DMS 273 (cell line): Measurements from ENCODE around the gene ETS1.
A peak's percentile ranks its signal among the peaks of the same experiment; 100 is the strongest.

Experiments
- DNase-seq: peaks from one replicate; lab custom pipeline; 2025; ENCODE audit not compliant: unreplicated experiment; lab: John Stamatoyannopoulos, UW

Gene ETS1

DNA sequence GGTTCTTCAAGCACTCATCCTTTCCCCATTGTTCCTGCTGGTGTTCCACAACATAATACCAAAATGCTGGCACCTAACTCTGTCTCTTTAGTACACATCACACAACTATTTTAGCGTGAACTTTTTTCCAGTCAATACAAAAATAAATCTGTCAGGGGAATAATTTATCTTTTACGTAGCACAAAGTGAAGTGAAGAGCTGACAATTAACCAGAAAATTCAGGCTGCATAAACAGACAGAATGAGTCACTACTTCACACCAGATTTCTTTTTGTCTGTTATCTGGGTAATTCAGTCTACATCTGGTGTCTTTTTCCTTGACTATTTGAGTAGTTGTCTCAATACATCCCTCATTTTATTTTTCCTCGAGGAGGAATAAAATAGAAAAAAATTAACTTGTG, 7.9 kb upstream of the ETS1 start:
- DNase-seq: no peak

DNA sequence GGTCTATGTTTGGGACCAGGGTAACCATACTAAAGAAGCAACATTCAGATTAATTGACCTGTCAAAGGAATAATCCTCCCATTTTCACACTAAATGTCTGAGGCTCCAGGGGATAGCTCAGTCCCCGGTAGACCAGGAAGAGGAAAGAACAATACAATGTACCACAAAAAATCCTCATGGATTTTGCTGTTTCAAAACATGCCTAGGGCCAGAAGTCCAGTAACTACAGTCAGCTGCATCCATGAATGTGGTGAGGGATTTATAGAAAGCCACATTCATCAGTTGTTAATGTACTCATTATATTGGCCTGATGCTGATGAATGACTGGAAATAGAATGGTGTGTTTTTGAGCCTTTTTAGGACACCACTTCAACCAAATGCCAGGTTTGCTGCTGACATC, 6.9 kb upstream of the ETS1 start:
- no peak for DNase-seq

DNA sequence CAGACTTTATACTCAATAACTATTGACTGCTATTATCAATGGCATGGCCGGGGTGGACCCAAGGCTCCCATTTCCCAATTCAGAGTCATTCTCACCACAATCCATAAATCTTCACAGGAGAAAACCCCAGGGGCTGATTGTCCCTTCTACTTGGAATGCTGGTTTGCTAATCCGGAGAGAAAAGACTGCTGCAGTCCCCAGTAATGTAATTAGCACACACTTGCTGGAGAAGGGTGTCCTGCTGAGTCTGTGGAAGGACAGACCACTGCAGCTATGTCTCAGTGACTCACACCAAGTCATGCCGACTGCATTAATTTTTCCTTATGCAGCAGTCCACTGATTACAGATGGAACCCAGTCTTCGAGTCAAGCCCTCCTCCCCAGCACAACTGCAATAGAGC, 5.9 kb upstream of the ETS1 start:
- no peak for DNase-seq

DNA sequence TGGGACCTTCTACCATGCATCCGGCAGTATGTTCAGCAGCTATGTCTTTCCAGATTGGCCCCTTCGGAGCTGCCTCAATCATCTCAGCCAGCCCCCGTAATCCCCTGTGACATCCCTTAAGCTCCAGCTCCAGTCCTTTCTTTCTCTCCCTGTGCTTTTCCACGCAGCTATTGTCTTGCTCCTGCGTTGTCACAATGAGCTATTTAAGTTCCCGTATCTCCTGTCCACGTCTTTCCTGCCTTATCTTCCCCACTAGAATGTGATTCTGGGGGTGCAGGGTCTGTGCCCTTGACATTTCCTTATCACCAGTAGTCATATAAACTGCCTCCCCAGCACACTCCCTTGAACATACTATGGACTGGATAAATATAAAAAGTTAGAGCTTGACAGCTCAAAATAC, 5.1 kb upstream of the ETS1 start:
- DNase-seq: no peak

DNA sequence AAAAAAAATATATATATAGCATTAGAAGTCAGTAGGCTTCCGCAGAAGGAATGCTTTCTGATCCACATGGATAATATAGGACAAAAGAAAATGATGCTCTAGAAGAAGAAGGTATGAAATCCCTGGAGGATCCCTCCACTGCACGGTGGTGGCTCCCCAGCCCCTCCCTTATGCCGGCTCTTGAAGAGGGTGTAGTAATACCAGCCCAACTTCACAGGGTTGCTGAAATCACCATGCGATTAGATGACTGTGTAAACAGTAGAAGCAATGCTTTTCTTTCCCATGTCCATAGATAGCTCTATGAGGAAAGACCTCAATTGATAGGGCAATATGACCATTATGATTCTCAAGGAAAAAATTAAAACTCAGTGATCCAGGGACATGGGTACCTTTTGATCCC, 3.2 kb upstream of the ETS1 start:
- no peak for DNase-seq

DNA sequence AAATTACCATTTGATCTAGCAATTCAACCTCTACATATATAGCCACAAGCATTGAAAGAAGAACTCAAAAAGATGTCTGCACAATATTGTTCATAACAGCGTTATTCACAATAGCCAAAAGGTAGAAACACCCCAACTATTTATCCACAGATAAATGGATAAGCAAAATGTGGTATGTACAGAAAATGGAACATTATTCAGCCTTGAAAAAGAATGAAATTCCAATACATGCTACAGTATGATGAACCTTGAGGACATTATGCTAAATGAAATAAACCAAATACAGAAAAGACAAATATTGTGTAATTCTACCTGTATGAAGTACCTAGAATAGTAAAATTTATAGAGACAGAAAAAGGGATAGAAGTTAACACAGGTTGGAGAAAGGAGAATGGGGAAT, 2.6 kb upstream of the ETS1 start:
- no peak for DNase-seq

DNA sequence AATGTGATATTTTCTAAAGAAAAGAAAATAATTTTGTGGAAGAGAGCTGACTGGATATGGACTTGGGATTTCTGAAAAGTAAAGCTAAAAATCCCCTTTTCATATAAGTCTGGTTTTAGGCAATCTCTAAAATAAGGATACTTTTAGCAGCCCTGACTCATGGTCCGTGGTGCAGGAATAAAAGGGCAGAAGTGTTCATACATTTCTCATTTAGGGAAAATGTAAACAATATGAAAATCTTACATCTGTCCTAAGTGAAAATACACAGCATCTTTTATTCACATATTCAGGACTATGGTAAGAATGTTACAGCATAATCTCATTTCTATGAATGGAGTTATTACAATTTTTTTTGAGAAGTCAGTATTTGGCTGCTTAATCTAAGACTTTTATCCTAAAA, 735 bp upstream of the ETS1 start:
- DNase-seq: no peak

DNA sequence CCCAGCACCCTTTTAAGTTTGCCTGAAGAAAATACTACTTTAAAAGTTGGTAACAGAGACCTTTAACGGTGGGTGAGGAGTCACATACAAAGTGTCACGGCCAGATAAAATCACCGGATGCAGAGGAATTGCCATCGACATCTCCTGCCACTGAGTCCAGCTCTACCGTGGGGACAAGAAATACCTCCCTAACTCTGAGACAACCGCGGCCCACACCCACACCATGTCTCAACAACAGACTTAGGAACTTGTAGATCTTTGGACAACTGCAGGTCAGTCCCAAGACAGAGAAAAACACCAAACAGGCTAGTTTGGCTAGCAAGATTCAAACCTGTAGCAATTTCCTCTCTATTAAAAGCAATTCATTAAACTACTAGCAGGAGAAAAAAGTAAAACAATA, 669 bp downstream of the ETS1 start:
- DNase-seq: no peak

DNA sequence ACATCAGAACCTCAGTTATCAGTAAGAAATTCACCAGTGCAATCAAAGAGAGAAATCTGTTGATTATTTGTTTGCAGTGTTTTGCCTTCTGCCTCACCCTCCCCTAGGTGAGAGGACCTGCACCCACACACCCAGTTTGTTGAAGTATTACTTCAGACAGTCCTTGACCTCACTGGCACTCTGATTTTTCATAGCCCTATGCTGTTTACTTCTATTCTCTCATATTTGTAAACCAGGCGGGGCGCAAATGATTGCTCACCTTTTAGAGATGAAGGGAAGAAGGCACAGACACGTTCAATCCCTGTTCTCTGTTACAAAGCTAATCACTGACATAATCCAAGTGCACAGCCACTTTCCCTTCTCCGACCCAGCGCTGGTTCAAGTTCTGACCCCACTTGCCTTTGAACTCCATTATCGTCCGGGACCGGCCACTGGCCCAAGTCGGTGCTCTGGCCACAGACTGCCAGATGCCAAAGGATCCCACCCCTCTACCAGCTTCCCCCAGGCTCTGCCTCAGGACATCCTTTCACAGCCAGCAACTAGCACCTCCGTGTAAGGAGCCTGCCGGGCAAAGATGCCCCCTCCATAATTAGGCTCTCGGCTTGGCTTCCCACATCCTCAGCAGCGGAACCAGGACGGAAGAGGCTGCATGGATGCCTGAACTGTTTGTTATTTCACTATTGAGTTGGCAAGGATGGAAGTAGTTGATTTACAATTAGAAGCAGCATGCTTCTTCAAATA, 1.7 kb downstream of the ETS1 start:
- DNase-seq: no peak

DNA sequence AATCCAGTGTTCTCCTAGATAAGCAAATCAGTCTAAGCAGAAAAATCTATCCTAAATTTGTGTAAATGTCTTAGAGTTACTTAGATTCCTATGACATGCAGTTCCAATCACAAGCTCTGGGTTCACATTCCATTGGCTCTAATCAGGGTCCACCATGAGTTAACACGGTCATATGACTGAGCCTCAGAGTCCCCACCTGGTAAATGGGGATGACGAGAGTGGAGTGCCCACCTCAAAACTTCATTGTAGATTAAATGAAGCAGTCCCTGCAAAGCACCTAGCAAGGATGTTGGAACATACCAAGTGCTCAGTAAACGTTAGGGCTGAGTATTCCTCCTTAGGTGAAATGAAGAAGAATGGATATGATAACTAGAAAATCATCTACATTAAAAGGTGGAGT, 3.1 kb downstream of the ETS1 start:
- no peak for DNase-seq

DNA sequence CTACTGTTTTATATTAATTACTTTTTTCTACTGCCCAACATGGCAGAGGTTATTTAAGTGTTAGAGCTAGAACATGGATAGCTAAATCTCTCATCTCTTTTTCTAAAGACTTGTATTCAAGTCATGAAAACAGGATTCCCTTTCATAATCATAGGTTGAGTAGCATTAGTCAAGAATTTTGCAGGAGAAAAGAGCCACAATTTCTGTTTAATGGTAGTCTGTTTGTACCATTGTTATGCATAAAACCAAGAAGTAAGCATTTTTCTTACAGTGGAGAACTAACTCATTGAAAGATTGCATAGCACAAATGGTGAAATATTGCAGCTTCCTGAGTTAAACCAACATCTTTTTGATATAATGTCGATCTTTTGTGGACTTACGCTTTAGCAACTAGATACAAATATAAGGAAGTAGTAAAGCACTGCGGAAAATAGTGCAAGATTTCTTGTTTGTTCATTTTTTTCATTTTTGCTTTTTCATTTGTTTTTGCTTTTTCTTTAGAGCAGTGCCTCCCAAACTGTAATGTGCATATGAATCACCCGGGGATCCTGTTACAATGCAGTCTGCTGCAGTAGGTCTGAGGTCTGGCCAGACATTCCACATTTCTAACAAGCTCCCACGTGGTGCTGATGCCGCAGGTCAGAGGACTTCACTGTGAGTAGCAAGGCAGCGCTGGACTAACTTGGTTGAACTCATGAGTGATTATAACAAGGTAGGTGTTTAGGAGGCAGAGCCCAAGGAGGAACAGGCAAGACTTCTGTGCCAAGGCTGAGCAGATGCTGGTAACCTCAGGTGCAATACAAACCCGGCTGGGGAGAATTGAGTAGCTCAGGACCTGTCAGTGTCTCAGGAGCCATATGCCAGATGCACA, 4.6 kb downstream of the ETS1 start:
- DNase-seq: peak; percentile 72

DNA sequence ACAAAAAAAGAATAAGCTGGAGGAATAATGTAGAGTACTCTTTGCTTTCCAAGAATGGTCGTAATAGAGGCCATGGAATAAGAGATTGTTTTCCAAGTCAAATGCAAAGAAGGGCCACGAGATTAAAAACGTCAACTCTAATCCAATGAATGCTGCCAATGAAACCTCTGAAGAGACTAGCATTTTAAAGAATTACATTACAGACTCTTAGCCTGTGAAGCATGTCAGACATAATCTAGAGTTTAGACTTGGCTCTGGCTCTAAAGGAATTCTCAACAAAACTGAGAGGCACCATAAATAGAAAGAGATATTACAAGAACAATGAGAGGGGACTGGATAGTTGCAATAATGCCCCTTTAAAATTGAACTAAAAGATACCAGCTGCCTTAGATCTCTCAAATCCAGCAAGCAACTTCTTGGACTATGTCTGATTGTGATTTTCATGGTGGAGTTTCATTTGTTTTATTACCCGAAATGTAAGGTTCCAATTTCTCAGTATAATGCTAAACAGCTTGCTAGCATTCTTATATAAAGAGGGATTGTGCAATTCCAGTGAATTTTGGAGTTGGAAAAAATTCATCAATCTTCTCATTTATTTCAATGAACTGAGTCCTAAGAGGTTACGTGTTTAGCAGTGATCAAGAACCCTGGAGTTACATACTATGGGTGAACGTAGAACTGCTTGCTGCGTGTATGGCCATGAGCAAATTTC, 5.6 kb downstream of the ETS1 start:
- no peak for DNase-seq

DNA sequence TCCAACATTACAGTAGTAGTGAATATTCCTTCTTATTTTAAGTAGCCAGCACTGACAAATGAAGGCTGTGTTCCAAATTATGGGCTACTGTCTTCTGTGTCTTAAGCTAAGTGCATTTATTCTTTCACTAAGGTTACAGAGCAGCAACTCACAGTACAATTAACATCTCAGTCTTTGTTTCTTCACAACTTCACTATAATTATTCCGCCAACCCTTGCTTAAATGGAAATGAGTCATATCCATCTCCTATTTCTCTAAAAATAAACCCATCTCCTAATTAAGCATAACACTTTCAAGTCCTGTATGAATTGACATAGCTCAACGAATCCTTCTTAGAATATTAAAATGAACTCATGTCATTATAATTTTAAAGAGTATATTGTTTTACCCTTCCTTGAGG, 6.7 kb downstream of the ETS1 start:
- no peak for DNase-seq

DNA sequence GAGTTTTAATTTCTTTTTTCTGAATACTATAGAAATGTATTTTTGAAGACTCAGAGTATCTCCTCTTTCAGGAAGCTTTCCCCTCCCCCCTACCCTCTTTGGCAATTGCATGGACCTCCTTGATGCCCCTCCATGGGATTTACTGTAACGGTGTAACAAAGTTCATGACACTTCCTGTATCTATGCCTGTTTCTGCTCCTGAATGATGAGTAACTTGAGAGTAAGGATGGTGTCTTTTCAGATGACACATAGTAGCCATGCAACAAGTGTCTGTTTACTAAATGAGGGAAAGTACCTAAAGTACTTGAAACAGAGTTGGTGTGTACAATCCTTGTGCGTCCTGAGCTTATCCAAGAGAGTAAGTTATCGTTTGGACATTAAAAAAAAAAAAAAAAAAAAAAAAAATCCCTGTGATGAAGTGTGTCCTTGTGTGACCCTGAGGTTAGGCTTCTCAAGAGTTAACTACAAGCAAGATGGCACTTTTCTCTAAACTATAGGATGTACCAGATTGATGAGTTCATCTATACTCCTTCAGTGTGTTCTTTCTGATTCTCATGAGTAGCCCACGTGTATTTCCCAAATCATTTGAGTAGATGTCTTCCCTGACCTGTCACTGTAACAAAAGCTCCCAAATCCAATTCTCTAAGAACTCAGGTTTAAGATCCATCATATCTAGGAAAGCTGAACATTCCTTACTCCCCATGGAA, 7.4 kb downstream of the ETS1 start:
- DNase-seq: no peak

DNA sequence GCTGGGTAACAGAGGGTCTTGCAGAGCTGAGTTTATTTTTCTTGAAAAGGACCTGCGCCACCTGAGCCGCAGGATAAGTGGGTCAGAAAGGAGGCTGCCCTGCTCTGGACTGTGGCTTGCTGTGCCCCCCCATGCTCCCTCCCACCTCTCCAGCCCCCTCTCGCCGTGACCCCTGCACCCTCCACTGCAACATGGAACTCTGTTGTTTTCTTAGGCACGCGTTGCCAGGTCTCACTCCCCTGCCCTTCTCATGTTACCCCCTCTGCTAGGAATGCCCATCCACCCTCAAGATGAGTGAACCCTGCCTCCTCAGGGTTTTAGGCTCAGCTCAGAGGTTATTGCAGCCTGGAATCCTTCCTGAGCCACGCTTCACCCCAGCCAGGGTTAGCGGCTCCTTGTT, 10.8 kb downstream of the ETS1 start:
- peak; percentile 12 for DNase-seq

DNA sequence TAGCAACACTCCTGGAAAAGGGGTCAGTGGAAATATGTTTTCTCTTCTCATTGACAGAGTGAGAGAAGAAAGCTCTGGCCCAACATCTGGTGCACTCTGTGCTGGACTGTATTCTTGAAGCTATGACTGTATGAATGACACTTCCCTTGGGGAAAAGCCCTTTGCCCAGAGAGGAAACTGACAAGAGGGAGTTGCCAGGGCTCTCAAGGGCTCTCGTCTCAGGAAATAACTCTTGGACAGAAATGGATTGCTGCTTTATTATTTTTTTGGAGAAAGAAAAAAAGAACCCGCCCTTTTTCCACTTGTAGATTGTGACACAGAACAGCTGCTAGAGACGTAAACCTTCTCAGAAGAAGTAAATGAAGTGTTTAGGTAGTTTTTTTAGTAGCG, 11.4 kb downstream of the ETS1 start:
- DNase-seq: peak; percentile 4

DNA sequence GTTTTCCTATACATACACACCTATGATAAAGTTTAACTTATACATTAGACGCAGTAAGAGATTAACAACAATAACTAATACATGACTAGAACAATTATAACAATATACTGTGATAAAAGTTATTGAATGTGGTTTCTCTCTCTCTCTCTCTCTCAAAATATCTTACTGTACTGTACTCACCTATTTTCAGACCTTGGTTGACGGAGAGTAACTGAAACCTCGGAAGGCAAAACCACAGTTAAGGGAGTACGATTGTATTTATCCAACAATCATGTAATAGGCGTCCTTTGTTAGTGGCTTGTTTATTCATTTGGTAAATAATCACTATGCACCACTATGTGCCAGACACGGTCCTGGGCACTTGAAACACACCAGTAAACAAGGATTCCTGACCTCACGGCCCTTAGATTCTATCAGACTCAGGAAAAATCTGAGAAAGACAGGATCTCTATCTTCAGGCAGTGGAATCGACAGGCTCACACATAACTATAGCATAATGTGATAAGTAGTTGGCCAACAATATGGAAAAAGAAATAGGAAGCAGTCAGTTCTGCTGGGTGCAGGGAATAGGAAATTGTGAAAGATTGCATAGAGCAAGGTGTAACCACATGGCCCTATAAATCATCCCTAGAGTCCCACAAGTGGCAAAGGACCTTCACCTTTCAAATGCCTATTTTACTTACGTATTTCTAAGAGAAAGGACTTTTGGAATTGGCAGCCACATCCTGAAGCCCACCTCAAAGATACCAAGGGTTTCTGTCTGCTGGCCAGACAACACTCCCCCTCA, 12.0 kb downstream of the ETS1 start:
- no peak for DNase-seq

DNA sequence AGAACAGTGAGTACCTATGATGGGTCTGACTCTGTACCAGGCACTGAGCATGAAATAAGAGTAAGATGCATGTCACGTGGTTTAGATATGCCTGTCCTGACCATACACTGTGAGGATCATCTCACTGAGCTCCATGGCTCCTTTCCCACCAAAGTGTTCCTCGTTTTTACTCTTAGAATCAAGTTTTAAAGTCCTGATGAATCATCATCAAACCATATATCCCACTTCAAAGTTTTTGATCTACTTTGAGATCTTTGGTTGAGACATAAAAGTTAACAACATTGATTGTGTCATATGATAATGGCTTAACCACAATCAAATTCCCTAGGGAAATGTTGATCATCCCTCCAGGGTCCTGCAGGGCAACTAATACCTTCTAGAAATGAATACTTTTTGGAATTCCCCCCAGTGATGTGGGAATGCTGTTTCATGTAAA, 12.8 kb downstream of the ETS1 start:
- DNase-seq: no peak

DNA sequence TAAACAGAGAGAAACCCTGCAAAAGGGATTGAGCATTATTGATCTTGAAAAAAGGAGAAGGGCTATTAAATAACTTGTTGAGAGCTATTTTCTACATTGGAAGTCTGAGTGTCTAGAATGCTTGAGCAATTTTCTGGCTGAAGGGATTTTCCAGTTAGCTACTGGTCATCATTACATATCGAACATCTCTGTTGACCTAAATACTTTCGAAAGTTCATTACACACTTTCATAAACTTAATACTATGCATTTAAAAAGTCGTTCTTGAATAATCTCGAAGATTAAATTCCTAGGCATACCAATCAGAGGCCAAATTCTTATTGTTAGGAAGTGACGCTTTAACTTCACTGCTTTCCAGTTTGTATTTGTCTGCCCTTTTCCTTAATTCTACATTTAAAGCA, 13.7 kb downstream of the ETS1 start:
- DNase-seq: no peak

DNA sequence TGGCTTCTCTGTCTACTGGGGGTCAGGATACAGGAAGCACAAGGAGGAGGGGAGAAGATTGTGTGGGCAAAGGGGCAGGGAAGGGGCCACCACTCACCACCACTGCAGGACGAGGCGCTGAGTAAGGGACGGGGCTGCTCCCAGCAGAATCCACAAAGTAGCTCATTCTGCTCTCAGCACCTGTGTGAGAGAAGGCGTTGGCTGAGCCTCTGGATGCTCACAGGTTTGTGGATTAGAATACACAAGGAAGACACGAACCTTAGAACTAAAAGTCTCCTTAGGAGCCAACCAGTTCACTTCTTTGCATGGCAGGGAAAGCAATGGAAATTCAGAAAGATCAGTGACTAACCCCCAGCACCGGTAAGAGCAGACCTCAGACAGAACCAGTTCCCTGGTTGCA, 14.4 kb downstream of the ETS1 start:
- no peak for DNase-seq

DNA sequence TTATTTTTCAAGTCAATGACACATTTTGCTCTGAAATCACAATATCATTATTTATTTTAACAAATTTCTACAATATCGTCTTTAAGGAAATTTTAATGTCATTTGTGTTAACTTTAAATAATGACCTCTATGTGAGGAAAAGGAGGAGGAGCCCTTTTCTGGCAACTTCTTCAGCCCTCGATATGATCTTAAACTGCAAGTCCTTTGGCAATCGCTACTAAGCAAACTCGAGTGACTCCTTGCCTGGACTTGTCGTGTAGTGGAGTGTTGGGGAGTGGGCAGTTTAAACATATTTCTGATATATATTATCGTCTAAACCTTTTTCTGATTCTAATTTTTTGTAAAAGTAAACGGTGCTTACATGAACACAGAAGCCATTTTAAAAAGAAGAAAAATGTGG, 16.7 kb downstream of the ETS1 start:
- no peak for DNase-seq
